ENCODE measurements around the gene HIVEP3.

DNA sequence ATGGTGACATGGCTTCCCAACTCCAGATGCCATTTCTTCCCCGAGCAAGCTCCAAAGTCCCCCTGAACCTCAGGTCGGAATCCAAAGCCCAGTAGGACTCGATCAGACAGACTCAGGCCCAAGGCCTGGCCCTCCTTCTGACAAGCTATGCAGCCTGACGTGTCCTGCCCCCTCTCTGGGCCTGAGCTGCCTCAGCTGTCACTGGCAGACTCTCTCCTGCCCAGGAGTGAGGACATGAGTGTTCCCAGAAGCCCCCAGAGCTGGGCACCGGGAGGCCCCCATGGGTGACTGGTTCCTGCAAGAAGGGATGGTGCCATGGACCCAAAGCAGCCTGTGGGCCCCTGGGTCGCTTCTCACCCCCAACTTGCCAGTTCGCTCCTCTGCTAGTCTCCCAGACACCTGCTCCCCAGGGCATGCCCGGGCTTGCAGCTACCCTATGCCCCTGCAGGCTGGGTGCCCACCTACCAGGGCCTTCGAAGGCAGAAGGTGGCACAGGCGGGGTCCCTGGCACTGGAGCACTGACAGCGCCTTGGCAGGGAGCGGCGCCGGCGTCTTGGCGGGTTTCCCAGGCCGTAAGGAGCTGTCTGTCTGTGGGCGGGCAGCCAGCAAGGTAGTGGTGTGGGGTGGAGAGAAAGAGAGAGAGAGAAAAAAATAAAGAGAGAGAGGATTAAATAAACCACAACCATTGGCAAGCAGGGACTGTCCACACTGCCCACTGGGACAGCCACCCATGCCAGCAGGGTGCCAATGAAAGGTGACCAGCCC lies 436.5 kb downstream of the HIVEP3 start:
- TF ChIP-seq, protein P1, sequence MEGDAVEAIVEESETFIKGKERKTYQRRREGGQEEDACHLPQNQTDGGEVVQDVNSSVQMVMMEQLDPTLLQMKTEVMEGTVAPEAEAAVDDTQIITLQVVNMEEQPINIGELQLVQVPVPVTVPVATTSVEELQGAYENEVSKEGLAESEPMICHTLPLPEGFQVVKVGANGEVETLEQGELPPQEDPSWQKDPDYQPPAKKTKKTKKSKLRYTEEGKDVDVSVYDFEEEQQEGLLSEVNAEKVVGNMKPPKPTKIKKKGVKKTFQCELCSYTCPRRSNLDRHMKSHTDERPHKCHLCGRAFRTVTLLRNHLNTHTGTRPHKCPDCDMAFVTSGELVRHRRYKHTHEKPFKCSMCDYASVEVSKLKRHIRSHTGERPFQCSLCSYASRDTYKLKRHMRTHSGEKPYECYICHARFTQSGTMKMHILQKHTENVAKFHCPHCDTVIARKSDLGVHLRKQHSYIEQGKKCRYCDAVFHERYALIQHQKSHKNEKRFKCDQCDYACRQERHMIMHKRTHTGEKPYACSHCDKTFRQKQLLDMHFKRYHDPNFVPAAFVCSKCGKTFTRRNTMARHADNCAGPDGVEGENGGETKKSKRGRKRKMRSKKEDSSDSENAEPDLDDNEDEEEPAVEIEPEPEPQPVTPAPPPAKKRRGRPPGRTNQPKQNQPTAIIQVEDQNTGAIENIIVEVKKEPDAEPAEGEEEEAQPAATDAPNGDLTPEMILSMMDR (IDR thresholded peaks at IDR 0.05): no peak
- TF ChIP-seq POLR2A (IDR thresholded peaks at IDR 0.05): no peak

All from lower leg skin (tissue), 3 donors.